LHCN-M2 (cell line): ENCODE measurements around the gene ATXN10. TPM values are rescaled to one million over a fixed set of nuclear protein-coding genes. Genes with fewer than 3 reads are reported as not detected.

Source experiments
- DNase-seq: peaks from one replicate; pipeline ENCODE4 v3.0.0-alpha.2; 2012; ENCODE audit warnings: low read depth
- total RNA-seq: library from RNA; depleted of rRNA; stranded (reverse); fragments of >200 nt; gene quantifications from 2 replicates; pipeline ENCODE4 v1.2.3, GENCODE V29; 2014

Gene ATXN10
- total RNA-seq, 1 experiment from 2014 or later = 98.0 TPM

- no peak for DNase-seq
Measured at GRCh38 chr22:45823336-45823735, 151.7 kb downstream of the ATXN10 start.

DNA sequence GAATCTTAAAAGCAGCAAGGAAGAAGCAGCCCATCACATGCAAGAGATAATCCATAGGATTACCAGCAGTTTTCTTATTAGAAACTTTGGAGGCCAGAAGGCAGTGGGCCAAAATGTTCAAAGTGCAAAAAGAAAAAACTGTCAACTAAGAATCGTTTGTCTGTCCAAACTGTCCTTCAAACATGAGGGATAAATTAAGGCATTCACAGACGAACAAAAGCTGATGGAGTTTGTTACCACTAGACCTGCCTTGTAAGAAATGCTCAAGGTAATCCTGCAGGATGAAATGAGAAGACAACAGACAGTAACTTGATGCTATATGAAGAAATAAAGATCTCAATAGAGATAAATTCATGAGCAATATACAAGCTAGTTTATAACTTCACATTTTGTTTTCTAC is 154.9 kb downstream of the ATXN10 start:
- DNase-seq = no peak

DNA sequence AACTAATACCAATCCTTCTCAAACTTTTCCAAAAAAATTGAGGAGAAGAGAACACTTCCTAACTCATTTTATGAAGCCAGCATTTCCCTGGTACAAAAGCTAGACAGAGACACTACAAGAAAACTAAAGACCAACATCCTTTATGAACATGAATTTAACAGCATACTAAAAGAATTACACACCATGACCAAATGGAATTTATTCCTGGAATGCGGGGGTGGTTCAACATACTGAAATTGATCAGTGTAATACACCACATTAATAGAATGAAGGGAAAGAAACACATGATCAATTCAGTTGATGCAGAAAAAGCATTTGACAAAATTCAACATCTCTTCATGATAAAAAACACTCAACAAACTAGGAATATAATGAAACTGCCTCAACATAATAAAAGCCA is 157.2 kb downstream of the ATXN10 start:
- DNase-seq = no peak

GRCh38 chr22:45830531-45831245 is 159.1 kb downstream of the ATXN10 start:
- DNase-seq = peak; percentile 48

GRCh38 chr22:45831394-45831793 is 159.8 kb downstream of the ATXN10 start:
- peak; percentile 32 for DNase-seq

- DNase-seq = no peak
Measured at GRCh38 chr22:45832180-45832579, 160.5 kb downstream of the ATXN10 start.

DNA sequence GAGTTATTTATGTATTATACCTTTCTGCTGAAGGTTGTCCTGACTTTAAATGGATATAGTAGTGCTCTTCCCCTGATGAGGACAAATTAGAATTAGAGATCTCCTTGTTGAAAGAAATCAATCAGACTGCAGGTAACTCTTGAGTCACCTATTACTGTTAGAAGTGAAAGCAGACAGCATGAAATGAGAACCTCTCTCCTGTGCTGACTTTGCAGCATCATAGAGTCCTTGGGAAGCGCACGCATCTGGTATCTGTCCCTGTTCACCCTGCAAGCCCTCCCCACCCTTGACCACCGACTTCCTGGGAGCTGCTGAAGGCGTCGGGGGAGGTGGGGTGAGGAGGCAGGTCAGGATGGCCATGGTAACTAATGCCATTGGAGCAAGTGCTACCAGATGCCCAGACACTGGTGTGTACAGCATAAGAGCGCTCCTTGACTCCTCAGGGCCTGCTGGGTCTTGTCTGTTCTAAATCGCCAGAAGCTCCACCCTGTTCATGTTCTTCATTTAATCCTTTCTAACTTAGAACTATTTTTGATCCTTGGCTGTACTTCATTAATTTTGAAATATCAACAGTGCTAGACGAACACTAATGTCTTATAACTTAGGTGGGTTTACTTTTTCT is 161.4 kb downstream of the ATXN10 start:
- no peak for DNase-seq

- DNase-seq = no peak
Measured at GRCh38 chr22:45833613-45834012, 162.0 kb downstream of the ATXN10 start.

- no peak for DNase-seq
Measured at GRCh38 chr22:45834241-45834640, 162.6 kb downstream of the ATXN10 start.

DNA sequence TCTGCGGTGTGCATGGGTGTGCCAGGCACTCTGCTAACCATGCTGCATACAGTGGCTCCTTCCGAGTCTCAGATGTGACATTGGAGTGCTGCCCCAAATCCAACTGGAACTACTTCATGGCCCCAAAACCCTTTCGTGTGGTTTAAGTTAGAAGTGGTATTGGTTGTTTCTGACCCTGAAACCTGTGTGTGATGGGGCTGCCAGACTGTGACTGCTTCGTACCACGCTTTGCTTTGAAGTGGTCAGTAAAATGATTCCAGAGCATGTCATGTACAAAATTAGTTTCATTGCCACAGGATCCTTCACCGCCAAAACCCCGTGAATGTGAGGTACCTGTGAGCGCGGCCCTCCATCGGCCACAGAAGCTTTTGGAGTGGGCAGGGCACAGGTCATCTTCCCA is 163.2 kb downstream of the ATXN10 start:
- DNase-seq = no peak

- no peak for DNase-seq
Measured at GRCh38 chr22:45836418-45837169, 165.0 kb downstream of the ATXN10 start.

- DNase-seq = no peak
Measured at GRCh38 chr22:45837508-45837907, 165.9 kb downstream of the ATXN10 start.

DNA sequence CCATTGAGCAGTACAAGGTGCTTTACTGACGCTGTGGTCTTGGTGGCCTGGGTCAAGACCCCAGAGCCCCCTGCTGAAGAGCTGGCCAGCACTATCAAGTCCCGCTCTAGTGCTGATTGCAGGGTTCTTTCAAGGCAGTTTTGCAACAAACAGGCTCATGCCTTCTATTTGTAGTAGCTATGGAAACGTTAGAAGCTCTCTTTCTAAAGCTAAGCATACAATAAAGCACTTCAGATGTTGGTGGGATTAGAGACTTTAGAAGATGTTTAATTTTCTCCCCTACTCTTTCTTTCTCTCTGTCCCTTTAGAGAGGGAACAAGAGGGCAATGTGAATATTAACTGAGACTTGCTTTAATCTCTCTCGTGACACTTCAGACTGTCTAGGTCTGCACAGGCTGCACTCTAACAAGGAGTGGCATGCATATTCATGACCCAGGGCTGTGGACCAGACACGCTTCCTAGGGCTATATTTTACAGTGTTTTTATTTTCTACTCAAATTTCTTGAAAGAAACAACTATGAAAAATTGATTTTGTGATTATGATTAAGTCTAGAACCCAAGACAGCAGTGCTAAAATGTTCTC is 166.8 kb downstream of the ATXN10 start:
- no peak for DNase-seq

GRCh38 chr22:45840483-45840882 is 168.8 kb downstream of the ATXN10 start:
- DNase-seq = no peak

DNA sequence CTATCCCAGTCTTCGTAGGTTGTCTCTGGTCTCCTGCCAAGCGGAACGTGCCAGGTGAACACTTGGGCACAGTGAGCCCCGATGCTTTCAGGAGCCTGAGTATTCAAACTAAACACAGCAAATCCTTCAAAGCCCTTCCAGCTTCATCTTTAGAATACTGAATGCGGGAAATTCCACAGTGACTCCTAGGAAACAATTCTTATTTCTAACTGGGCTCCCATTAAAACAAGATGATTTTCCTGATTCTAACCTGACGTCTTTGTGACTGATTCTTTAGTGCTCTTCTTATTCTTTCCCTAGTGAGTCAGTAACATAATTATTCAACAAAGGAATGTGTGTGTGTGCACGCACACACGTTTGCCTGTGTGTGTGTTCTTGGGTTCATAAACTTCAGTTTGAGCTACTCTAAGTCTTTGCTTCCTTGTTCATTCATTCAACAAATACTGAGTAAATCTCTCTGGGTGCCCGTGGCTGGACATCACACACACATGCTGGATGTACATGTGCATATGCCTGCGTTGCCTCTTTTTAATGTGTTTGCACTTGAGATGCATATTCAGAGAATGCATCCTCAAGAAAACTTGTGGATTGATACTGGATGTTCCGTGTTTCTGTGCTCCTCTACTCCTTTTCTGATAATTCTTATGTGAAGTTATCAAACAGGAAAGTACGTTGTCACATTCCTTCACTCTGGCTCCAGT is 170.8 kb downstream of the ATXN10 start:
- peak; percentile 36 for DNase-seq

DNA sequence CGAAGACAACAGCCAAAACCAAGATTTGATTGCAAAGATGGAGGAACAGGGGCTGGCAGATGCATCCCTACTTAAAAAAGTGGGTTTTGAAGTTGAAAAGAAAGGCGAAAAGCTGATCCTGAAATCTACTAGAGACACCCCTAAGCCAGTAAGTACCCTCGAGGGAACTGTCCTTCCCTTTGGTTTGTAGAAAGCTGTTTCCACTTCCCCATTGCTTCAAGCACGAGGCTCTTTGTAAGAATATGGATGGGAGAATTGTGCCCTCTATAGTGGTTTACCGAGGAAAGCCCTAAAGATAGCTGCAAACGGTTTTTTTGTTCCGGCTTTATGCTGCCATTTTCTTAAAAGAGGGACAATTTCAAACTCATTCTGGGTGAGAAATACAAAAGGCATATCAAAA is 171.4 kb downstream of the ATXN10 start:
- DNase-seq = no peak

GRCh38 chr22:45843986-45844385 is 172.4 kb downstream of the ATXN10 start:
- DNase-seq = no peak

DNA sequence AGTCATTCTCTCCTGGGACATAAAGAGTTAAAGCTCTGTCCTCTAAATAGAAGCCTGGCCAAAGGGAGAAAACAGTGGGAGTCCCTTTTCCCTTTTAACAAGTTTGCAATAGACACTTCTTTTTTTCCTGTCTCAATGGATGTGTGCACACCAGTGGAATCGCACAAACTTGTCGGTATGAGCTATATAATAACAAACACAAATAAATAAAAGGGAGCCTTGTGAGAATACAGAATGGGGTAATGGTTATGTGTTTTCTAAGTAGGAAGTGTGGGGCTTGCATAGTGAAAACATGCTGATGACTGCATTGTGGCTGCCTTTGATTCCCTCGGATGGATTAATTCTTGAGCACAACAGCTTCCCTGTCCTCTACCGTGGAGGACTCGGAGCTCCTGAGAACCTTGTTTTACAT is 173.4 kb downstream of the ATXN10 start:
- DNase-seq = no peak

DNA sequence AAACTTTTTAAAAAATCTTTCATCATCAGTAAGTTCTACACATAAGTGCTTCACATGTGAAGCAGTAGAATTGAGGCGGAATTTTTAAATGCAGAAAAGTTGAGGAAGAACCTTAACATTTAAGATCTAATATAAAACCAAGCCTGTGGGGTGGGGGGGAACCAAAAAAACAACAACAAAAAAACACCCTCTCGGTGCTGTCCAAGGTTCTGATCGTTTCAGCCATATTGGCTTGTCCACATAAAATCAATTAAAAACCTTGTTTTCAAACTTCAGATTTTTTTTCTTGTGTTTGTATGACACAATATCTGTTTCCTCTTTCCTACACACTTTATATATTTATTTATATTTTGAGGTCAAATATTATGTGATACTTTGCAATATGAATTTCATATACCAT is 175.3 kb downstream of the ATXN10 start:
- DNase-seq = no peak

- no peak for DNase-seq
Measured at GRCh38 chr22:45848904-45849303, 177.3 kb downstream of the ATXN10 start.

- DNase-seq = no peak
Measured at GRCh38 chr22:45852826-45853225, 181.2 kb downstream of the ATXN10 start.

DNA sequence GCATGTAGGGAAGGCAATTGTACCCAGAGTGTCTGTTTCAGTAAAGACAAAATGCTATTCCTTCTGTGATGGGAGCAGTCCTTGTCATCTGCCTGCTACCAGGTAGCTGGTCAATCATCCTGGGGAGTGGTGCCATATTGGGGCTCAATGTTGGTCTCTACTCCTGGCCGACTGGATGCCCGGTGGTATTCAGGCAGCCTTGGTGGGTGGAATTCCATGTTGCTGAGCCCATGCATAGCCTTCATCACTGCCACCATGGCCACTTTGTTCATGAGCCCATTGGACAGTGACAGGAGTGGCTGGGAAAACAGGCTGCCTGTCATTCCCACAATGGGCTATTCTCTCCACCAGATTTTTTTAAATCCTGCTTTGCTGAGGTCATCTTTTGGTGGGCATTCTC is 184.3 kb downstream of the ATXN10 start:
- DNase-seq = no peak
